Calu3 (cell line): Measurements from ENCODE around the gene HIVEP2. TPM values are rescaled to one million over a fixed set of nuclear protein-coding genes. Genes with fewer than 3 reads are reported as not detected.

ENCODE experiments used
- BruUV-seq: library from RNA; stranded (reverse); fragments of 400-500 nt; replicated peaks from 2 replicates; lab custom pipeline; 2021; lab: Mats Ljungman, UMichigan
- CTCF ChIA-PET: fragments of 300-600 bp; sonication (Branson Sonifier 250); formaldehyde crosslinking; loops from one replicate; lab custom pipeline; 2022; ENCODE audit warnings: antibody characterized with exemption; lab: Charles Lee
- DNase-seq: peaks from one replicate; pipeline ENCODE4 v3.0.0; 2022
- H3K27ac Mint-ChIP-seq: one replicate; pipeline ENCODE4 v1.8.0; 2022; ENCODE audit warnings: mixed read lengths; ENCODE audit not compliant: unreplicated experiment
- H3K27me3 Mint-ChIP-seq: one replicate; pipeline ENCODE4 v1.8.0; 2022; ENCODE audit warnings: mixed read lengths; ENCODE audit not compliant: unreplicated experiment
- H3K36me3 Mint-ChIP-seq: one replicate; pipeline ENCODE4 v1.8.0; 2022; ENCODE audit warnings: mild to moderate bottlenecking, moderate library complexity, mixed read lengths; ENCODE audit not compliant: insufficient read depth, unreplicated experiment
- H3K4me1 Mint-ChIP-seq: one replicate; pipeline ENCODE4 v1.8.0; 2022; ENCODE audit warnings: mild to moderate bottlenecking, low read depth, mixed read lengths; ENCODE audit not compliant: unreplicated experiment
- H3K4me3 Mint-ChIP-seq: one replicate; pipeline ENCODE4 v1.8.0; 2022; ENCODE audit warnings: mild to moderate bottlenecking, low read depth, moderate library complexity, mixed read lengths; ENCODE audit not compliant: unreplicated experiment
- H3K9me3 Mint-ChIP-seq: one replicate; pipeline ENCODE4 v1.8.0; 2022; ENCODE audit warnings: low read depth, mixed read lengths; ENCODE audit not compliant: unreplicated experiment
- intact Hi-C: fragments of 100-400 bp; cut with micrococcal nuclease; formaldehyde crosslinking; loops from one replicate; pipeline ENCODE4 v1.10.0; 2022; ENCODE audit not compliant: unreplicated experiment
- total RNA-seq: library from RNA; stranded (reverse); gene quantifications from 2 replicates; pipeline ENCODE4 v1.2.3, GENCODE V29; 2022
- TF ChIP-seq, protein P1 (sequence below): fragments of 200-600 bp; IDR thresholded peaks from one replicate; pipeline ENCODE4 v1.8.0; 2022; ENCODE audit warnings: antibody characterized with exemption; ENCODE audit not compliant: unreplicated experiment

Gene HIVEP2
- total RNA-seq, 1 experiment from 2014 or later = 18.4 TPM

GRCh38 chr6:142794424-142794823, 150.6 kb downstream of the HIVEP2 start:
- Mint-ChIP-seq H3K36me3 (no peaks in the 10 kb centered on the region), H3K27me3 (no peaks in the 10 kb centered on the region), H3K9me3 (no peaks in the 10 kb centered on the region), H3K4me3 (no peak overlapping the region), H3K27ac (no peak overlapping the region), H3K4me1 (peaks cover 24% of the 10 kb centered on the region)
- no peak for DNase-seq
- TF ChIP-seq, protein P1, sequence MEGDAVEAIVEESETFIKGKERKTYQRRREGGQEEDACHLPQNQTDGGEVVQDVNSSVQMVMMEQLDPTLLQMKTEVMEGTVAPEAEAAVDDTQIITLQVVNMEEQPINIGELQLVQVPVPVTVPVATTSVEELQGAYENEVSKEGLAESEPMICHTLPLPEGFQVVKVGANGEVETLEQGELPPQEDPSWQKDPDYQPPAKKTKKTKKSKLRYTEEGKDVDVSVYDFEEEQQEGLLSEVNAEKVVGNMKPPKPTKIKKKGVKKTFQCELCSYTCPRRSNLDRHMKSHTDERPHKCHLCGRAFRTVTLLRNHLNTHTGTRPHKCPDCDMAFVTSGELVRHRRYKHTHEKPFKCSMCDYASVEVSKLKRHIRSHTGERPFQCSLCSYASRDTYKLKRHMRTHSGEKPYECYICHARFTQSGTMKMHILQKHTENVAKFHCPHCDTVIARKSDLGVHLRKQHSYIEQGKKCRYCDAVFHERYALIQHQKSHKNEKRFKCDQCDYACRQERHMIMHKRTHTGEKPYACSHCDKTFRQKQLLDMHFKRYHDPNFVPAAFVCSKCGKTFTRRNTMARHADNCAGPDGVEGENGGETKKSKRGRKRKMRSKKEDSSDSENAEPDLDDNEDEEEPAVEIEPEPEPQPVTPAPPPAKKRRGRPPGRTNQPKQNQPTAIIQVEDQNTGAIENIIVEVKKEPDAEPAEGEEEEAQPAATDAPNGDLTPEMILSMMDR = no peak
- intact Hi-C loops = no loop called here
- BruUV-seq = no TSS peak
- CTCF ChIA-PET = no interaction called here

GRCh38 chr6:142790257-142790656, 154.7 kb downstream of the HIVEP2 start:
- TF ChIP-seq, protein P1 = no peak

GRCh38 chr6:142787422-142787821, 157.6 kb downstream of the HIVEP2 start:
- Mint-ChIP-seq H3K27ac (no peak overlapping the region), H3K27me3 (no peaks in the 10 kb centered on the region), H3K36me3 (no peaks in the 10 kb centered on the region), H3K4me1 (peaks cover 24% of the 10 kb centered on the region), H3K4me3 (no peak overlapping the region), H3K9me3 (no peaks in the 10 kb centered on the region)
- no TSS peak for BruUV-seq
- TF ChIP-seq, protein P1 = no peak
- no peak for DNase-seq
- CTCF ChIA-PET = interaction anchor here (0.6 kb wide), 2 partner anchors 52 to 640 kb away, joined by 3 to 4 read pairs; no protein-coding TSS in a partner anchor
- intact Hi-C loops = no loop called here

More at GRCh38 chr6:142790257-142790656, 154.7 kb downstream of the HIVEP2 start:
- Mint-ChIP-seq H3K27ac (no peak overlapping the region), H3K4me1 (peaks cover 31% of the 10 kb centered on the region), H3K4me3 (no peak overlapping the region), H3K27me3 (no peaks in the 10 kb centered on the region), H3K36me3 (no peaks in the 10 kb centered on the region), H3K9me3 (no peaks in the 10 kb centered on the region)
- BruUV-seq = no TSS peak
- no peak for DNase-seq
- CTCF ChIA-PET = no interaction called here
- intact Hi-C loops = no loop called here

DNA sequence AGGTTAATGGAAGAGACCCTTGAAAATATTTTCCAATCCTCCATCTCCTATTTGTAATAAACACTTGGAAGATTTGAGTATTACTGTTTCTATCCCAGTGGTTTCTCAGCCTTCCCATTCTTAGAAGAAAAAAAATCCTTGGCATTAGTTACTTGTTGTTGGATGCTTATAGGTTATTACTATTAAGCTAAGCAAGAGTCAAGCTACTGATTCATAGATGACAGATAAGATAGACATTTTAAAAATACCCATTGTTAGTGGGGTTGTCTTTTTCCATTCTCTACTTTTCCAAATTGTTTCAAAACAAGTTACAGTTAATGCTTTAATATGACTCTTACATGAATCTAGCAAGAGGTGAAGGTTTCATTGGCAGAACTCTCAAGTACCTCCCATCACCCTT, 158.5 kb downstream of the HIVEP2 start:
- TF ChIP-seq, protein P1 = no peak
- Mint-ChIP-seq H3K4me1 (peaks cover 24% of the 10 kb centered on the region), H3K27ac (no peak overlapping the region), H3K9me3 (no peaks in the 10 kb centered on the region), H3K27me3 (no peaks in the 10 kb centered on the region), H3K36me3 (no peaks in the 10 kb centered on the region), H3K4me3 (no peak overlapping the region)
- CTCF ChIA-PET = no interaction called here
- intact Hi-C loops = no loop called here
- no peak for DNase-seq
- no TSS peak for BruUV-seq
